Peyer's patch (tissue), 4 donors: Measurements from ENCODE around the gene AGMO.

Experiments
- CTCF ChIP-seq, 6 experiments: fragments of 450-650 bp in 4 of 6; fragments of 200-600 bp in 2 of 6; sonication (generic) in 1 of 6; IDR thresholded peaks; one replicate each; pipeline ENCODE4 v1.5.1; 2017 to 2019; ENCODE audit warnings: antibody characterized with exemption in 6 of 6, mild to moderate bottlenecking in 3 of 6, moderate library complexity in 1 of 6
- POLR2A ChIP-seq, 2 donors: fragments of 450-650 bp; IDR thresholded peaks; one replicate each; pipeline ENCODE4 v1.5.1; 2017; ENCODE audit warnings: antibody characterized with exemption in 2 of 2, mild to moderate bottlenecking in 2 of 2, moderate library complexity in 2 of 2

- TF ChIP-seq CTCF (IDR thresholded peaks at IDR 0.05), result no peak
- no peak for TF ChIP-seq POLR2A (IDR thresholded peaks at IDR 0.05)
Measured at GRCh38 chr7:15176089-15176488, 385.7 kb downstream of the AGMO start.
